SK-N-SH (cell line): ENCODE data around the gene SPOCK1. TPM values are rescaled to one million over a fixed set of nuclear protein-coding genes. Genes with fewer than 3 reads are reported as not detected.

Experiments used
- CTCF ChIA-PET: fragments of 300-600, 350-600 bp; formaldehyde crosslinking; extraction: SDS; loops from one replicate; lab custom pipeline; 2021; lab: Yijun Ruan, JAX
- POLR2A ChIA-PET: fragments of 350-600 bp; sonication (Branson Sonifier 250); formaldehyde crosslinking; extraction: SDS; loops from one replicate; lab custom pipeline; 2020; ENCODE audit warnings: antibody characterized with exemption, inconsistent platforms; lab: Yijun Ruan, JAX
- DNase-seq: peaks from one replicate; pipeline ENCODE4 v3.0.0; 2012
- H2AFZ ChIP-seq: fragments of 200-600 bp; sonication (generic); 2 replicates; pipeline ENCODE4 v1.8.1; 2016; ENCODE audit warnings: antibody characterized with exemption, mild to moderate bottlenecking, low read depth
- H3F3A ChIP-seq: fragments of 200-600 bp; sonication (generic); replicated peaks from 2 replicates; pipeline ENCODE3; 2016; ENCODE audit warnings: antibody characterized with exemption, mild to moderate bottlenecking; ENCODE audit not compliant: insufficient read depth
- H3K27ac ChIP-seq, 2 experiments: fragments of 200-500 bp in 1 of 2; fragments of 200-600 bp in 1 of 2; sonication (Bioruptor generic) in 1 of 2; sonication (generic), shearing (Covaris generic) in 1 of 2; 2 replicates each; pipeline versions ENCODE4 v1.5.1 to v1.6.1; 2014 to 2016; ENCODE audit warnings: low read depth in 2 of 2, inconsistent platforms in 1 of 2, low read length in 1 of 2, mild to moderate bottlenecking in 1 of 2, mixed read lengths in 1 of 2
- H3K27me3 ChIP-seq: fragments of 200-600 bp; sonication (generic), shearing (Covaris generic); 2 replicates; pipeline ENCODE4 v1.6.1; 2016; ENCODE audit warnings: mixed run types; ENCODE audit not compliant: insufficient read depth
- H3K36me3 ChIP-seq, 2 experiments: fragments of 200-500 bp in 1 of 2; fragments of 200-600 bp in 1 of 2; sonication (Bioruptor generic) in 1 of 2; sonication (generic) in 1 of 2; replicated peaks in 1 of 2; 2 replicates each; pipeline versions ENCODE3 to v1.5.1; 2014 to 2016; ENCODE audit warnings: low read length in 1 of 2, mild to moderate bottlenecking in 1 of 2; ENCODE audit not compliant: insufficient read depth in 2 of 2, control insufficient read depth in 1 of 2
- H3K4me1 ChIP-seq, 2 experiments: fragments of 200-500 bp in 1 of 2; fragments of 200-600 bp in 1 of 2; sonication (Bioruptor generic) in 1 of 2; sonication (generic), shearing (Covaris generic) in 1 of 2; 2 replicates each; pipeline versions ENCODE4 v1.5.1 to v1.6.1; 2014 to 2016; ENCODE audit warnings: low read depth in 1 of 2, low read length in 1 of 2, mixed run types in 1 of 2; ENCODE audit not compliant: insufficient read depth in 2 of 2, control insufficient read depth in 1 of 2
- H3K4me2 ChIP-seq: fragments of 200-600 bp; sonication (generic), shearing (Covaris generic); 2 replicates; pipeline ENCODE4 v1.6.1; 2017; ENCODE audit warnings: mixed run types
- H3K4me3 ChIP-seq, 2 experiments: fragments of 200-500 bp in 1 of 2; fragments of 200-600 bp in 1 of 2; sonication (Bioruptor generic) in 1 of 2; sonication (generic), shearing (Covaris generic) in 1 of 2; 2 replicates each; pipeline versions ENCODE4 v1.5.1 to v1.8.1; 2014 to 2016; ENCODE audit warnings: low read depth in 2 of 2, inconsistent platforms in 1 of 2, low read length in 1 of 2, mild to moderate bottlenecking in 1 of 2, mixed read lengths in 1 of 2, moderate library complexity in 1 of 2
- H3K79me2 ChIP-seq: fragments of 200-600 bp; sonication (generic); 2 replicates; pipeline ENCODE4 v1.8.1; 2017; ENCODE audit warnings: mild to moderate bottlenecking; ENCODE audit not compliant: insufficient read depth
- H3K9ac ChIP-seq: fragments of 200-600 bp; sonication (generic); 2 replicates; pipeline ENCODE4 v1.6.1; 2017; ENCODE audit warnings: mixed run types
- H3K9me2 ChIP-seq: fragments of 200-600 bp; sonication (generic); 2 replicates; pipeline ENCODE4 v1.6.1; 2017; ENCODE audit warnings: mixed run types
- H3K9me3 ChIP-seq: fragments of 200-600 bp; sonication (generic); 2 replicates; pipeline ENCODE4 v1.6.1; 2017; ENCODE audit warnings: mixed run types, mild to moderate bottlenecking, moderate library complexity
- H4K20me1 ChIP-seq: fragments of 200-600 bp; sonication (generic); 2 replicates; pipeline ENCODE4 v1.6.1; 2017; ENCODE audit warnings: mild to moderate bottlenecking, mixed run types; ENCODE audit not compliant: insufficient read depth
- CTCF ChIP-seq: fragments of 200-600 bp; sonication (generic); IDR thresholded peaks from 2 replicates; pipeline ENCODE4 v1.6.1; 2017; ENCODE audit warnings: antibody characterized with exemption, mild to moderate bottlenecking, moderate library complexity
- EP300 ChIP-seq, 2 experiments: IDR thresholded peaks; 2 replicates each; pipeline versions ENCODE4 v1.4.0 to v1.6.1; 2012; ENCODE audit warnings: borderline replicate concordance in 1 of 2, low read depth in 1 of 2, low read length in 1 of 2
- EZH2phosphoT487 ChIP-seq: fragments of 200-600 bp; sonication (generic); IDR thresholded peaks from 2 replicates; pipeline ENCODE4 v1.6.1; 2017; ENCODE audit warnings: low read depth, mixed run types, mild to moderate bottlenecking, antibody characterized with exemption, moderate library complexity, borderline replicate concordance
- FOXM1 ChIP-seq: IDR thresholded peaks from 2 replicates; pipeline ENCODE4 v1.4.0; 2012; ENCODE audit warnings: low read depth, mild to moderate bottlenecking
- GABPA ChIP-seq: IDR thresholded peaks from 2 replicates; pipeline ENCODE4 v1.4.0; 2012; ENCODE audit warnings: low read depth, mild to moderate bottlenecking
- IRF3 ChIP-seq: fragments of 150-350 bp; IDR thresholded peaks from 2 replicates; pipeline ENCODE4 v1.6.1; 2016; ENCODE audit warnings: mild to moderate bottlenecking, low read depth, low read length
- JUND ChIP-seq: IDR thresholded peaks from 2 replicates; pipeline ENCODE4 v1.4.0; 2012
- MXI1 ChIP-seq: IDR thresholded peaks from 2 replicates; pipeline ENCODE4 v1.6.1; 2012; ENCODE audit warnings: mild to moderate bottlenecking, low read depth, low read length, improper control_type of control experiment
- PBX3 ChIP-seq: IDR thresholded peaks from 2 replicates; pipeline ENCODE4; 2012
- POLR2AphosphoS5 ChIP-seq: IDR thresholded peaks from 2 replicates; pipeline ENCODE4 v1.6.1; 2012; ENCODE audit warnings: low read depth, low read length
- RCOR1 ChIP-seq: fragments of 150-350 bp; IDR thresholded peaks from 2 replicates; pipeline ENCODE4 v1.6.1; 2017; ENCODE audit warnings: antibody characterized with exemption, low read length
- REST ChIP-seq: IDR thresholded peaks from 2 replicates; pipeline ENCODE4 v1.6.1; 2012; ENCODE audit warnings: mild to moderate bottlenecking, low read depth, low read length, moderate library complexity
- SIN3A ChIP-seq: IDR thresholded peaks from 2 replicates; pipeline ENCODE4 v1.6.1; 2012; ENCODE audit warnings: low read depth, mild to moderate bottlenecking, low read length, moderate library complexity, borderline replicate concordance
- SMC3 ChIP-seq: IDR thresholded peaks from 2 replicates; pipeline ENCODE4 v1.6.1; 2012; ENCODE audit warnings: low read depth, low read length, improper control_type of control experiment
- YY1 ChIP-seq: IDR thresholded peaks from 2 replicates; pipeline ENCODE4 v1.4.0; 2012; ENCODE audit warnings: low read depth, mild to moderate bottlenecking
- WGBS: methylation state at CpG from one replicate; pipeline ENCODE4 v1.1.6; 2017; ENCODE audit warnings: low lambda C conversion rate; 5-methylcytosine and 5-hydroxymethylcytosine counted together
- polyA plus RNA-seq, 3 experiments: library from polyadenylated mRNA; depleted of rRNA; stranded (reverse); fragments of >200 nt; gene quantifications; 2 replicates each; pipeline ENCODE4 v1.2.3, GENCODE V29; 2012

SPOCK1 gene
- polyA plus RNA-seq, 1 of the 3 experiments (the other 2 are of a cell fraction), result 11.3 TPM

GRCh38 chr5:137336565-137337120 is 162.5 kb downstream of the SPOCK1 start:
- DNase-seq, result no peak
- peaks cover 12% of the 10 kb centered on the region; the same call in 1 of the 2 replicates for H3K79me2 ChIP-seq
- H3K4me2 ChIP-seq, result no peak overlapping the region
- CTCF ChIA-PET, result interaction anchor here (0.6 to 2.6 kb wide), 6 partner anchors 9 to 324 kb away, joined by 3 to 26 read pairs (median 4); partner anchors contain the start of gene SPOCK1
- H3K9ac ChIP-seq, result no peak overlapping the region
- TF ChIP-seq CTCF, result no peak
- TF ChIP-seq IRF3, result no peak
- no peak for TF ChIP-seq REST
- no peak for TF ChIP-seq EP300 (IDR thresholded peaks at IDR 0.05; ENCODE audit: borderline replicate concordance in 1 of 2, low read depth in 1 of 2, low read length in 1 of 2)
- TF ChIP-seq JUND, result no peak
- TF ChIP-seq MXI1, result no peak
- no peak for TF ChIP-seq POLR2AphosphoS5
- TF ChIP-seq SIN3A, result no peak
- TF ChIP-seq FOXM1, result no peak
- no peak overlapping the region for H3K4me3 ChIP-seq
- no peaks in the 10 kb centered on the region for H3K36me3 ChIP-seq
- H3K9me3 ChIP-seq, result no peaks in the 10 kb centered on the region
- H3K4me1 ChIP-seq, result no peaks in the 10 kb centered on the region; a peak in 1 of 4 replicates
- H3F3A ChIP-seq, result no peaks in the 10 kb centered on the region
- POLR2A ChIA-PET, result no interaction called here
- H2AFZ ChIP-seq, result no peak overlapping the region
- H3K9me2 ChIP-seq, result no peaks in the 10 kb centered on the region
- no peak overlapping the region for H3K27ac ChIP-seq
- no peaks in the 10 kb centered on the region for H3K27me3 ChIP-seq
- no peaks in the 10 kb centered on the region for H4K20me1 ChIP-seq

- H3K79me2 ChIP-seq, result peaks cover 7% of the 10 kb centered on the region; the same call in 1 of the 2 replicates
- no peak overlapping the region for H3K4me3 ChIP-seq
- no peaks in the 10 kb centered on the region for H4K20me1 ChIP-seq
- no peaks in the 10 kb centered on the region for H3K36me3 ChIP-seq
- TF ChIP-seq YY1, result no peak
- no peak for TF ChIP-seq SMC3
- TF ChIP-seq EP300 (IDR thresholded peaks at IDR 0.05; ENCODE audit: borderline replicate concordance in 1 of 2, low read depth in 1 of 2, low read length in 1 of 2), result no peak
- no peak for TF ChIP-seq EZH2phosphoT487
- no peak for TF ChIP-seq RCOR1
- no peak for TF ChIP-seq PBX3
- TF ChIP-seq GABPA, result no peak
- TF ChIP-seq POLR2AphosphoS5, result no peak
- no peak for TF ChIP-seq SIN3A
- no peaks in the 10 kb centered on the region for H3K9me2 ChIP-seq
- CTCF ChIA-PET, result interaction anchor here (0.7 to 2.6 kb wide), 5 partner anchors 9 to 324 kb away, joined by 3 to 26 read pairs (median 4); no protein-coding TSS in a partner anchor
- no peak overlapping the region for H2AFZ ChIP-seq
- no peaks in the 10 kb centered on the region; a peak in 1 of 4 replicates for H3K4me1 ChIP-seq
- POLR2A ChIA-PET, result no interaction called here
- no peak for DNase-seq
- H3K27me3 ChIP-seq, result no peaks in the 10 kb centered on the region
- 100% methylated on average over 1 of the region's 1 CpG for WGBS
- H3K9ac ChIP-seq, result no peak overlapping the region
- H3F3A ChIP-seq, result no peaks in the 10 kb centered on the region
- H3K9me3 ChIP-seq, result no peaks in the 10 kb centered on the region
- no peak overlapping the region for H3K27ac ChIP-seq
- H3K4me2 ChIP-seq, result no peak overlapping the region
These were observed 163.0 kb downstream of the SPOCK1 start for GRCh38 chr5:137336161-137336560.
